Measurements from ENCODE around the gene KCNJ18.
"Not testable (repeated sequence)": the region's sequence is repeated elsewhere in the genome, so short reads cannot be mapped to it uniquely, and the experiment has no call there.

The KCNJ18 gene

DNA sequence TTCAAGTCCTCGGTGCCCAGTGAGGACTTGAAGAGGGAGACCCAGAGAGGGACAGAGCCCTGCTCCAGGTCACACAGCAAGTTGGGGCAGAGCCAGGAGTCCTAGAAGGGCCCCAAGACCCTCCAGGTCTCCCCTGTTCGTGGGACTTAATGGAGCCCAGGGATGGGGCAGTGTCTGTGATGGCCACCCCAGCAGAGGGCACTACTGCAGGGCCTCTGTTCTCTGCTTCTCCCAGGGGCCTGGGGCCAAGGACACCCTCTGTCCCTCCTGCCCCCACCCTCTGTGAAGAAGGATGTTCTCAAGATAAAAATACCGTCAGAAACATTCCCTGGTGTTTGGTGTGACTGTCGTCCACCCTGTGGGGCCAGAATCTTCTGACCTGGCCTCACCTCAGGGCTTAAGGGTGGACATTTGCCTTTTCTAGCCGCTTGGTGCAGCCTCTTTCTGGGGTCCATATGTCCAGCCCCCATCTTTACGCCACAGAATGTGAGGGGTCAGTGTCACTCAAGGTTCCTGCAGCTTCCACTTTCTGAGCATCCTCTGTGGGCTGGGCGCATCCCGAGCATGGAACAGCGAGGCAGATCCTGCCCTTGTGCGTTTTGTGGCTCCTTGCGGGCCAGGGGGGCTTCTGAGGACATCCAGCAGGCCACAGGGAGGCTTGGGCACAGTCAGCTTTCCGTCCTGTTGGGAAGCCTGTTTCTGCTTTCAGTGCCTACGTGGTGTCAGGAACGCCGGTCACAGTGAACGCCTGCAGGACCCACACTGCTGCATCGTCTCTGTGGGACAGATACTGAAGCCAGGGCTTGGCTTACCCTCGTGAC lies at the start of gene KCNJ18:
TSS of gene KCNJ18 (plus strand) at position 641 of the 821 bp plus-strand sequence. CDS start 10,264 bp downstream, outside the sequence.
- DNase-seq (ENCODE audit: low spot score) = not testable (repeated sequence)

- DNase-seq (ENCODE audit: low spot score) = not testable (repeated sequence)
These were observed 44.2 kb upstream of the KCNJ18 start for GRCh38 chr17:21648125-21648524.

DNA sequence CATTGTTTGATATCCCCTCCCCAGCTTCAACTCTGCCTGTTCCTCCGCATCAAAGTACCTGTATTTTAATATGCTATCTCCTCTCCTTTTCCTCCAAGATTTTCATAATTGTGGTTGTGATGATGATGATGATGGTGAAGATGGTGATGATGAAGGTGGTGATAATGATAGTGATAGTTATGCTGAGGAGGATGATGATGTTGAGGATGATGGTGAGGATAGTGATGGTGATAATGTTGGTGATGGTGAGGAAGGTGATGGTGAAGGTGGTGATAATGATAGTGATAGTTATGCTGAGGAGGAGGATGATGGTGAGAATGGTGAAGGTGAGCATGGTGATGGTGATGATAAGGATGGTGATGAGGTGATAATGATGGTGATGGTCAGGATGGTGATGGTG lies 42.3 kb upstream of the KCNJ18 start:
- not testable (repeated sequence) for DNase-seq (ENCODE audit: low spot score)

DNA sequence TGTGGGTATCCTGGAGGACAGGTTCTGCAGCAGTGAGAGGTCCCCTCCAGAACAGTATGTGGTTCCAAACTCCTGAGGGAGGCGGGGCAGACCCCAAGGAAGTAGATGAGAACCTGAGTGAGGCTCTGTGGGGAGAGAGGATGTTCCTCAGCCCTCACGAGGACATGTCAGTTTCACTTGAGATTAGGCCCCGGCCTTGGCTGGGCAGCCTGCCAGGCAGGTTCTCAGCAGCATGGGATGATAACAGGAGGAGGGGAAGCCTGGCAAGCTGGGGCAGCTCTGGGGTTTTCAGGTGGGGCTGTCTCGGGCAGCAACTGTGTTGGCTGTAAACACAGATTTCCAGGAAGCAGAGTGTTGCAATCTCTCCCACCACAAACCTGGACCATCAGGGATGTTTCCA lies 40.3 kb upstream of the KCNJ18 start:
- not testable (repeated sequence) for DNase-seq (ENCODE audit: low spot score)

GRCh38 chr17:21653211-21653610 lies 39.1 kb upstream of the KCNJ18 start:
- DNase-seq (ENCODE audit: low spot score) = not testable (repeated sequence)

DNA sequence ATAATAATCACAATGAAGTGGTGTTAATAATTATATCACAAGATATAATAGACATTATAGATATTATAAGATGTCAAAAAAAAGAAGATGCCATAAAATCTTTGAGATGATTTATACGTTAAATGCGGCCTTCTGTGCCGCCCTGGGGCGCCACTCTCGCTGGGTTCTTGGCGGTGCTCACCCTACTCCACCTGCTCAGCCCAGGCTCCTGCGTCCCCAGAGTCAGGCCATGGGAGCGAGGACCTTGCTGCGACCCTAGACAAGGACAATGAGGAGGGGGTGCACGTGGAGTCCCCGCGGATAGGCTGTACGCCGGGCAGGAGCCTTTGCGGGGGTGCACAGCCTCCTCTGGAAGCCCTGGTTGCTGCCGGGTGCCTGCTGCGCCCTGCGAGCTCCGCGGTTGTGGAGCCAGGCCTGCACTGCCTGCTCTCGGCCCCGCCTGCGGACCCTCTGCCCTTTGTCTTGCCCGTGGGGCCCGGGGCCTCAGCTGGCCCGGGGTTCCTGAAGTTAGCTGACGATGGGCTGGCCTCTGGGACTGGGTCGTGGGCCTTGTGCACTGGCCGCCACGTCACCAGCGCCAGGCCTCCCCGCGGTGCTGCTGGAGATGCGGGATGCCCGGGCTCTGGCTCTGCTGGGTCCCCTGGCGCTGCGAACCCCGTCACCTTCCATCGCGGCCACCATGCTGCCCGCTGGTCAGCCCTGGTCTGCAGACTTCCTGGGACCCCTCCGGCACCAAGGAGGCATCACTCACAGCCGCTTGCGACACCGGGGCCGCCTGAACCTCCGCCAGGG lies 35.6 kb upstream of the KCNJ18 start:
- not testable (repeated sequence) for DNase-seq (ENCODE audit: low spot score)

DNA sequence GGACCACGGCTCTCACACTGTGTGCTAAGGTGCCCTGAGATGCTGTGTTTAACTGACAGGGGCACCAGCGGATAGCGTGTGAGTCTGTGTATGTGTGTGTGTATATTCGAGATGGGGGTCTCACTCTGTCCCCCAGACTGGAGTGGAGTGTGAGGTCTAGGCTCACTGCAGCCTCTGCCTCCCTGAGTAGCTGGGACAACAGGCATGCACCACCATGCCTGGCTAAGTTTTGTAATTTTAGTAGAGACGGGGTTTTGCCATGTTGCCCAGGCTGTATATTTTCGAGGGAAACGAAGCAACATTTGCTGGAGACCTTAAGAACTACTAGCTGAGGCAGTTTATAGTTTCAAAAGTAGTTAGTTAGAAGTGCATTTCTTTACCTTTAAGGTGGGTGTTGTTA lies 32.7 kb upstream of the KCNJ18 start:
- not testable (repeated sequence) for DNase-seq (ENCODE audit: low spot score)

DNA sequence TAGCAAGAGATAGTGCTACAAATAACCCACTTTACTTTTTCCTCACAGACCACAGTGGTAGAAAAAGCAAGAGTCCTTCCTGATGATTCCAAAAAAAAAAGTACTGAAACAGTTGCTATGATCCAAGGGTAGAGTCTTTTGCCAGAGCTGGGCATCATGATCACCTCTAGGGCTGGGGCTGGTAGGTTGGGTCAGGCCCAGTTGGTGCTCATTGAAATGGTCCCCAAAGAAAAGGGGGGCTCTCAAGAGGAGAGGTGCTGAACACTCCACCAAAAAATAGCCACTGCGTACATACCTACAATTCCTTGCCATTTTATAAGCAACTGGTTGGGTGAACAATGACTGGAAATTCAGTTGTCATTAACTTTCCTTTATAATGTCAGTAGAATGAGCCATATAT lies 30.9 kb upstream of the KCNJ18 start:
- DNase-seq (ENCODE audit: low spot score) = not testable (repeated sequence)

GRCh38 chr17:21663166-21663565 lies 29.2 kb upstream of the KCNJ18 start:
- not testable (repeated sequence) for DNase-seq (ENCODE audit: low spot score)

DNA sequence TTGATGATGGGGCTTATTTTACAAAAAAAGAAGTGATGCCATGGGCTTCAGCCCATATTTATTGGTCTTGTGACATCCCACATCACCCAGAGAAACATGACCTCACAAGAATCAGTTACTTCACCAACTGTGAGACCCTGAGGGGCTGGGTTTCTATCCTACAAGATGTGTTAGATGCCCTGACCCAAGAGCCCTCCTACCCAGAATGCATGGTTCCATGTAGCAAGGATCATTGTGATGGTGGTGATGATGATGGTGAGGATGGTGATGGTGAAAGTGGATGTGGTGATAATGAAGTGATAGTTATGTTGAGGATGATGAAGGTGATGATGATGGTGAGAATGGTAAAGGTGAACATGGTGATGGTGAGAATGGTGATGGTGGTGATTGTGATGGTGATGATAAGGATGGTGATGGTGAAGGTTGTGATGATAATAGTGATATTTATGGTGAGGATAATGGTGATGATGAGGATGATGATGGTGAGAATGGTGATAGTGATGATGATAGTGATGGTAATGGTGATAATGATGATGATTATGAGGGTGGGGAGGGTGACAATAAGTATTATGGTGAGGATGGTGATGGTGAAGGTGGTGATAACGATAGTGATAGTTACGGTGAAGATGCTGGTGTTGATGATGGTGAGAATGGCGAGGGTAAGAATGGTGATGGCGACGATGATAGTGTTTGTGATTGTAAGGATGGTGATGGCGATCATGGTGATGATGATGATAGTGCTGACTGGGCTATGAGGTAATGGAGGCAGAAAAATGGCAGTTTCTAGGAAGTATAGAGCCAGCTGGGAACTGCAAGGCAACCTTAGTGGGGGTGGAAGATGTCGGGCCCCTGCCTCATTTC lies 28.5 kb upstream of the KCNJ18 start:
- not testable (repeated sequence) for DNase-seq (ENCODE audit: low spot score)

DNA sequence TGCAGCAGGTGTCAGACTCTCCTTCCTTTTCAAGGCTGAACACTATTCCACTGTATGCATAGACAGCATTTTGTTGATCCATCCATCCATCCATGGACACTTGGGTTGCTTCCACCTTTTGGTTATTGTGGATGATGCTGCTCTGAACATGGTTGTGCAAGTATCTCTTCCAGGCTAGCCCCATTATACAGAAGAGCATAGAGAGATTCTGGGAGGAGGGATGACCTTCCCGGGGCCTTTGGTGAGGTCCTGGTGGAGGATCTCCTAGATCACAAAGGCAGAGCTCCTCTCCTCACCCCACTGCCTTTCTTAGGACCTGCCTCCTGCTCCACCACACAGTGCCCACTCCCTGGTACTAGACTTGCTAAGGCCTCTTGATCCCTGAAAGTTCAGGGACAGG lies 27.2 kb upstream of the KCNJ18 start:
- not testable (repeated sequence) for DNase-seq (ENCODE audit: low spot score)

DNA sequence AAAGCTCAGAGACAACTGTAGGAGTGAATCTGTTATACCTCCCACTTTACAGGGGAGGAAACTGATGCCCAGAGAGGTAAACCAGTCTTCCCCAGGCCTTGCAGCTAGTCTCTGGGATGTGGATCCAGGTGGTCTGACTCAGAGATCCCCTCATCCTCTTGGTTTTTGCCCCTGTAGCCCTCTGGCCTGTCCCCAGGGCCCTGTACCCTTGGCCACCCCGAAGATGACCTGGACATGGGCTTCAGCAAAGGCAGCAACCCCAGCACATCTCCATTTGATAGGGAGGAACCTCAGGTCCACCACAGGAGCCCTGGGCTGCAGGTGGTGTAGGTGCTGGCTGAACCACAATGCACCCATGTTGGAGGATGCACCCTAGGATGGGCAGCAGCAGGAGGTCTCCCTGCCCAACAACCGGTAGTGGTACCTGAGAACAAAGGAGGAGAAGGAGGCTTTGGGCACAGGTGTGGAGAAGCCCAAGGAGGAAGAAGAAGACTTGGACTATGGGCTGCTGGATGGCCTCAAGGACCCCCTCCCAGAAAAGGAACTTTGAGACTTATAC lies 26.3 kb upstream of the KCNJ18 start:
- not testable (repeated sequence) for DNase-seq (ENCODE audit: low spot score)

DNA sequence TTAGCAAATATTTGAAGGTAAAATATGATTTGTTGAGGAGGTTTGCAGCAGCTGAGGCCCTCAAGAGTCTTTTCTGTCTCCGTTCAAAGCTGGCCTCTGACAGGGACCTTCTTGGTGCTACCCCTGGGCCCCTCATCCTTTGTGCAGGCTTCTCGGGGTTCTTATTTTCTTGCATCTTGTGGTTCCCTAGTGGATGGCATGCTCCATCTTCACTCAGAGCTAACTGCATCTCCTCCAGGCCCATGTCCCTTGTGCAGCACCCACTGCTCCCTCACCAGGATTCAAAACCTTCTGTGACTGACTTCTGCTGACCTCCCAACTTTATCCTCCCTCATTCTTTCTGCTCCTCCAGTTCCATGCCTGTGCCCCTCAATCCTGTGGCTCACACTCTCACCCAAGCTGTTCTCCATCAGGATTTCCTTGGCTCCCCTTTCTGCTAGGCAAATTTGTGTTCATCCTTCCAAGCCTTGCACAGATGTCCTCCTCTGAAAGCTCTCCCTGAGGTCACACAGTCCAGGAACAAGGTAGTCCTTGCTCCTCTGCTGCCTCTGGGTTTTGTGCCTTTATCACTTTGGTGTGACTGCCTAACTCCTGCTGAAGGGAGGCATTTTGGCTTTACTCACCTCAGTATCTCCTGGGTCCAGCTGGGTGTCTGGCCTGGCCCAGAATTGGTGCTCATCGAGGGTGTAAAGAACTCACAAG lies 25.5 kb upstream of the KCNJ18 start:
- DNase-seq (ENCODE audit: low spot score) = not testable (repeated sequence)

GRCh38 chr17:21667413-21668117 lies 24.8 kb upstream of the KCNJ18 start:
- DNase-seq (ENCODE audit: low spot score) = not testable (repeated sequence)

GRCh38 chr17:21668118-21668488 lies 24.2 kb upstream of the KCNJ18 start:
- not testable (repeated sequence) for DNase-seq (ENCODE audit: low spot score)

GRCh38 chr17:21668746-21669508 lies 23.4 kb upstream of the KCNJ18 start:
- DNase-seq (ENCODE audit: low spot score) = not testable (repeated sequence)

DNA sequence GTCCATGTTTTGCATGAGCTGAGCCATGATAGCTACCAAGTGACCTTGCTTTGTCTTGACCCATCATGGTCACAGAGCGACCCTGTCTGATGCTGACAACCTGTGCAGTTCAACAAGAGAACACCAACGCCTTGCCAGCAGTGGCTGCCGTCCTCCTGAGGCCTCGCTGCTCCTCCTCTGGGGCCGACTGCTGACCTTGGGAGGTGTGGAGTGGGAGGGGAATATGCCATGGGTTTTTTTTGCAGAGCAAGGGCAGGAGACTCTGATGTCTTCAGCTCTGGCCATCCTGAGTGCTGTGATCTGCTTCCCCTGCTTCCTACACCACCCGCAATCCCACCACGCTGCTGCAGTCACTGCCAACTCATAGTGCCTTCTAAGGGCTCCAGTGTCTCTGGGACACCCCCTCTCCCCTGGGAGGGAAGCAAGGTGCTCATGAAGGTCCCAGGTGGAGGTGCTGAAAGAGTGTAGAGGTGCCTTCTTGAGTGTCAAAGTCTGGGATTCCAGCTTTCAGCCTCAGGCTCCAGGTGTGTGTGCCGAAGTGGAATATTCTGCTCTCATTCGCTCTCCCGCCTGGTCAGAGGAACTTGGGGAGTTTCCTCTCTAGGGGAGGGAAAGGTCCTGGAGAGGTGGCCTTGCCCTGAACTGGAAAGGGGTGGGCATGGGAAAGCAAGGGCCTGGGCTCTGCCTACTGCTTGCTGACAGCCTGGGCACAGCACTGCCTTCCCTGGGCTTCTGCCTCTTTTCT lies 22.5 kb upstream of the KCNJ18 start:
- DNase-seq (ENCODE audit: low spot score) = not testable (repeated sequence)

- DNase-seq (ENCODE audit: low spot score) = not testable (repeated sequence)
These were observed 21.8 kb upstream of the KCNJ18 start for GRCh38 chr17:21670361-21671155.
